ENCODE results near the gene PLK2. TPM values are rescaled to one million over a fixed set of nuclear protein-coding genes. Genes with fewer than 3 reads are reported as not detected.

Gene PLK2
- total RNA-seq, 1 donor from 2014 or later: 572 TPM

- H3K36me3 Mint-ChIP-seq (ENCODE audit: low read depth, unreplicated experiment): no peaks in the 10 kb centered on the region
- H3K27ac Mint-ChIP-seq (ENCODE audit: unreplicated experiment): no peak overlapping the region
- no peak for TF ChIP-seq CTCF (IDR thresholded peaks at IDR 0.05; ENCODE audit: unreplicated experiment)
- DNase-seq (ENCODE audit: low spot score): no peak
- no peak overlapping the region for H3K4me3 Mint-ChIP-seq (ENCODE audit: unreplicated experiment)
- no peaks in the 10 kb centered on the region for H3K9me3 Mint-ChIP-seq (ENCODE audit: unreplicated experiment)
- no peaks in the 10 kb centered on the region for H3K27me3 Mint-ChIP-seq (ENCODE audit: unreplicated experiment)
- peaks cover 7% of the 10 kb centered on the region for H3K4me1 Mint-ChIP-seq (ENCODE audit: unreplicated experiment)
Measured at GRCh38 chr5:58504766-58505165, 44.9 kb upstream of the PLK2 start.

DNA sequence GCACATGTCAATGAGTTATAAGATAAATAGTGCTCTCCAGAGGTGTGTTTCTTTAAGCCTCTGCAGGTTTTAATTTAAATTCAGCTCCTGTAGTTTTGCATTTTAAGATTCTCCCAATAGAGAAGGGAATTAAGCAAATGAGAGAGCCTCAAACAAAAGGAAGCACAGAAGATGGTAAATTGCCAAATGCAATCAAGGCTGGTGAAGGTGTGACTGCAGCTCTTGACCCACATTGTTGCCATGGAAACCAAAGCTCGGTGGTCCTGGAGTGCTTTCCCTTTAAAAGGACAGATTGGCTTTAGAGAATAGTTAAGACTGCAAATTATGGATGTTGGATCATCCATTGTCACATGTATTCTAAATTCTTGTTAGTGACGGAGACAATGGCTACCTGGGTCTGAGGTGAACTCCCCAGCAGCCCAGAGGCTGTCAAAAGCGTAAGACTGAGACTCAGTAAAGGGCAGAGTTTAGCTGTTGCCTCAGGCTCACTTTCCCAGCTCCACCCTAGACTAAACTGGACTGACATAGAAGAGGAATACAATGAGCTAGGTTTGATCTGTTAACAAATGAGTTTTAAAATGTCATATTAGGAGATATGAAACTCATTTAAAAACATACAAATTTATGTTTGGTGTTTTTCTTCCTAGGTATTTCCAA, 43.6 kb upstream of the PLK2 start:
- no peaks in the 10 kb centered on the region for H3K27me3 Mint-ChIP-seq (ENCODE audit: unreplicated experiment)
- no peaks in the 10 kb centered on the region for H3K36me3 Mint-ChIP-seq (ENCODE audit: low read depth, unreplicated experiment)
- H3K9me3 Mint-ChIP-seq (ENCODE audit: unreplicated experiment): no peaks in the 10 kb centered on the region
- no peak overlapping the region for H3K27ac Mint-ChIP-seq (ENCODE audit: unreplicated experiment)
- H3K4me3 Mint-ChIP-seq (ENCODE audit: unreplicated experiment): no peak overlapping the region
- H3K4me1 Mint-ChIP-seq (ENCODE audit: unreplicated experiment): peaks cover 10% of the 10 kb centered on the region
- DNase-seq (ENCODE audit: low spot score): no peak
- TF ChIP-seq CTCF (IDR thresholded peaks at IDR 0.05; ENCODE audit: unreplicated experiment): no peak

DNA sequence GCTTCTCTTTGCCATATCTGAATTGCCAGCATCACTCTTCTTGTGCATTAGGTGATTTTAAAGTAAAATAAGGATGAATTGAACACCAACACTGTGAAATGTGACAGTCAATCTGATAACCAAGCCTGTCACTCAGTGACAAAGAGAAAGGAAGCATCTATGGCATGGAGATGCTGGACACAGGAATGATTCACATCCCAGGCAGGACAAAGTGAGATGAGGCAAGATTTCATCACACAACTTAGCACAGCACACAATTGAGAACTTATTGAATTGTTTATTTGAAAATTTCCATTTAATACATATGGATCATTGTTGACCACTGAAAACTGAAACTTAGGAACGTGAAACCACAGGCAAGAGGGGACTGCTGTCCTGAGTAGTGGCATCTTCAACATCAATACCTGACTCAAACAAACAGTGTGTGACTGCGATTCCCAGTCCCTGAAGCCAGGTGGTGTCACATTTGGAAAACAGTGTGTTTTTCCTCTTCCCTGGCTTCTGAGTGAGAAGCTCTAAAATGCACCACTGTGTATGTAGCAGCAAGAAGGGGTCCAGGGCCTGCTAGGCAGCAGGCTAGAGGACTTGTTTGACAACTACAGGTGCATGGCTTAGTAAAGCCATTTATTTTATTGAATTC, 42.0 kb upstream of the PLK2 start:
- DNase-seq (ENCODE audit: low spot score): no peak
- TF ChIP-seq CTCF (IDR thresholded peaks at IDR 0.05; ENCODE audit: unreplicated experiment): peak; percentile 18
- Mint-ChIP-seq H3K27ac (ENCODE audit: unreplicated experiment) (no peak overlapping the region), H3K27me3 (ENCODE audit: unreplicated experiment) (no peaks in the 10 kb centered on the region), H3K4me3 (ENCODE audit: unreplicated experiment) (no peak overlapping the region), H3K4me1 (ENCODE audit: unreplicated experiment) (peaks cover 10% of the 10 kb centered on the region), H3K36me3 (ENCODE audit: low read depth, unreplicated experiment) (no peaks in the 10 kb centered on the region), H3K9me3 (ENCODE audit: unreplicated experiment) (no peaks in the 10 kb centered on the region)

- DNase-seq (ENCODE audit: low spot score): no peak
- TF ChIP-seq CTCF (IDR thresholded peaks at IDR 0.05; ENCODE audit: unreplicated experiment): no peak
- Mint-ChIP-seq H3K27me3 (ENCODE audit: unreplicated experiment) (no peaks in the 10 kb centered on the region), H3K4me3 (ENCODE audit: unreplicated experiment) (no peak overlapping the region), H3K9me3 (ENCODE audit: unreplicated experiment) (no peaks in the 10 kb centered on the region), H3K36me3 (ENCODE audit: low read depth, unreplicated experiment) (no peaks in the 10 kb centered on the region), H3K4me1 (ENCODE audit: unreplicated experiment) (peaks cover 10% of the 10 kb centered on the region), H3K27ac (ENCODE audit: unreplicated experiment) (no peak overlapping the region)
Measured at GRCh38 chr5:58499941-58500340, 40.1 kb upstream of the PLK2 start.

GRCh38 chr5:58499231-58499630, 39.3 kb upstream of the PLK2 start:
- Mint-ChIP-seq H3K27me3 (ENCODE audit: unreplicated experiment) (no peaks in the 10 kb centered on the region), H3K27ac (ENCODE audit: unreplicated experiment) (no peak overlapping the region), H3K9me3 (ENCODE audit: unreplicated experiment) (no peaks in the 10 kb centered on the region), H3K4me3 (ENCODE audit: unreplicated experiment) (no peak overlapping the region), H3K36me3 (ENCODE audit: low read depth, unreplicated experiment) (no peaks in the 10 kb centered on the region), H3K4me1 (ENCODE audit: unreplicated experiment) (peaks cover 10% of the 10 kb centered on the region)
- no peak for TF ChIP-seq CTCF (IDR thresholded peaks at IDR 0.05; ENCODE audit: unreplicated experiment)
- DNase-seq (ENCODE audit: low spot score): no peak
